HL-60/S4 (cell line): ENCODE results near the gene PSMB3.

ENCODE experiments used
- in situ Hi-C: fragments of 300-500 bp; cut with MboI; formaldehyde crosslinking; loops from 2 replicates; pipeline ENCODE4 v1.14.3; 2022; ENCODE audit warnings: low sequenced_read_pairs

The PSMB3 gene

GRCh38 chr17:38715216-38715943 is 37.2 kb upstream of the PSMB3 start:
- in situ Hi-C loops, result no loop called here

- in situ Hi-C loops, result no loop called here
Measured at GRCh38 chr17:38716368-38717005, 36.1 kb upstream of the PSMB3 start.

GRCh38 chr17:38717139-38717745 is 35.3 kb upstream of the PSMB3 start:
- in situ Hi-C loops, result no loop called here

- in situ Hi-C loops, result no loop called here
Measured at GRCh38 chr17:38719289-38719942, 33.1 kb upstream of the PSMB3 start.

GRCh38 chr17:38719943-38720641 is 32.4 kb upstream of the PSMB3 start:
- in situ Hi-C loops, result no loop called here

- in situ Hi-C loops, result no loop called here
Measured at GRCh38 chr17:38720941-38721340, 31.6 kb upstream of the PSMB3 start.

- in situ Hi-C loops, result no loop called here
Measured at GRCh38 chr17:38721802-38722201, 30.7 kb upstream of the PSMB3 start.

GRCh38 chr17:38724337-38724988 is 28.1 kb upstream of the PSMB3 start:
- in situ Hi-C loops, result no loop called here

GRCh38 chr17:38725066-38725465 is 27.5 kb upstream of the PSMB3 start:
- in situ Hi-C loops, result loop anchor here (5.0 kb wide), 1 partner anchor 48 kb away; no protein-coding TSS in a partner anchor

- in situ Hi-C loops, result loop anchor here (5.0 kb wide), 1 partner anchor 49 kb away; no protein-coding TSS in a partner anchor
Measured at GRCh38 chr17:38726145-38726544, 26.4 kb upstream of the PSMB3 start.

GRCh38 chr17:38727736-38728135 is 24.8 kb upstream of the PSMB3 start:
- in situ Hi-C loops, result loop anchor here (5.0 kb wide), 1 partner anchor 50 kb away; no protein-coding TSS in a partner anchor

- in situ Hi-C loops, result loop anchor here (5.0 kb wide), 1 partner anchor 51 kb away; no protein-coding TSS in a partner anchor
Measured at GRCh38 chr17:38728290-38728831, 24.2 kb upstream of the PSMB3 start.

GRCh38 chr17:38729368-38729885 is 23.1 kb upstream of the PSMB3 start:
- in situ Hi-C loops, result loop anchor here (5.0 kb wide), 1 partner anchor 52 kb away; no protein-coding TSS in a partner anchor

GRCh38 chr17:38729886-38730525 is 22.5 kb upstream of the PSMB3 start, which contains the start of gene CISD3:
TSS of gene CISD3 (plus strand) at chr17:38730341. CDS start at chr17:38730359, 18 bp downstream.
- in situ Hi-C loops, result loop anchor here (5.0 kb wide), 1 partner anchor 53 kb away; no protein-coding TSS in a partner anchor

GRCh38 chr17:38730526-38731379 is 21.8 kb upstream of the PSMB3 start:
- in situ Hi-C loops, result no loop called here

- in situ Hi-C loops, result no loop called here
Measured at GRCh38 chr17:38731526-38732294, 20.8 kb upstream of the PSMB3 start.
